HUES6 (cell line): ENCODE data around the gene LCORL.

ENCODE experiments used
- H3K27ac ChIP-seq: 2 replicates; pipeline ENCODE4 v1.7.0; 2013; ENCODE audit warnings: low read depth, mild to moderate bottlenecking, low read length, inconsistent platforms
- H3K27me3 ChIP-seq: 2 replicates; pipeline ENCODE4 v1.6.1; 2013; ENCODE audit warnings: low read length; ENCODE audit not compliant: control insufficient read depth, insufficient read depth
- H3K36me3 ChIP-seq: 2 replicates; pipeline ENCODE4 v1.6.1; 2013; ENCODE audit warnings: low read length; ENCODE audit not compliant: control insufficient read depth, insufficient read depth
- H3K4me1 ChIP-seq: 2 replicates; pipeline ENCODE4 v1.6.1; 2013; ENCODE audit warnings: low read length; ENCODE audit not compliant: control insufficient read depth, insufficient read depth
- H3K4me3 ChIP-seq: 2 replicates; pipeline ENCODE4 v1.5.1; 2013; ENCODE audit warnings: low read depth, low read length
- H3K9ac ChIP-seq: one replicate; pipeline ENCODE4 v1.6.1; 2013; ENCODE audit warnings: mild to moderate bottlenecking, low read length
- H3K9me3 ChIP-seq: 2 replicates; pipeline ENCODE4 v1.6.1; 2013; ENCODE audit warnings: low read depth, low read length; ENCODE audit not compliant: control insufficient read depth, insufficient read depth

Gene LCORL

DNA sequence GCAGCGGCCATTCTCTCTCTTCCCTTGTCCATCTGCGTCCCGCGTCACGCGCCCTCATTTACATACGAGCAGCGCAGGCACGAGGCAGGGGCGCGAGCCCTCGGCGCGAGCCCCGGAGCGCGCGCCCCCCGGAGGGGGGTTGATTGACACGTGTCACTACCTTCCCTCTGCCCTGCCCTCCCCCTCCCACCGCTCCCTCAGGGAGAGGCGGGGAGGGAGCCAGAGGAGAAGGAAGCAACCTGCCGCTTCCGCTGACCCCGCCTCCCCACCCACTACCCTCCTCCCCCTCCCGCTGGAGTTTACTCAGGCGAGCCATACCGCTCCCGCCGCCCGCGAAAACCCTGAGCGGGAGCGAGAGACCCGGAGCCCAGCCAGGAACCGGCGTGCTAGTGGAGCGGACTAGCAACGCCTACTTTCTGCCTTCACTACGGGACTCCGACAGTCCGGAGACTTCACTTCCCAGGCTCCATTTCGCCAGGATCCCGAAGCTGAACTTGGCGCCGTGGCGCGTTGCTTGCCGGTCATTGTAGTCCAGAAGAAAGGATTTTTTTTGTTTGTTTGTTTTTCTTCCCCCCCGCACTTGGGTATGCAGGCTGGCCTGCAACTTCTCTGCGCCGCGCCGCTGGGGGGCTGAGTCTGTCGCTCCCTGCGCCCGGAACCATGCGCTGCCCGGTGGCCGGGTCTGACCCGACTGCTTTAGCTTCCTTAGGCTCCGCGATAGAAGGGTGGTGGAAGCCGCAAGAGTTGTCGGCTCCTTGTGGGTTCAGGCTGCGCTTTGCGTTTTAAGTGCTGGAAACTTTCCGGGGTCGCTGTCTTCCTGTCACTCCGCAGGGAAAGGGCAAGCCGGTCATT, at the start of gene LCORL:
Gene LCORL, minus strand, starts transcription at position 36 of the 852 bp plus-strand sequence. Its CDS starts 4 bp downstream, at position 32.
- Histone ChIP-seq H3K4me3 (peak within 1 kb of the TSS; percentile 86), H3K27ac (peak within 1 kb of the TSS; percentile 70), H3K9me3 (no peaks in the 10 kb centered on the region), H3K36me3 (no peaks in the 10 kb centered on the region), H3K9ac (peak within 1 kb of the TSS; percentile 88), H3K27me3 (peaks cover 31% of the 10 kb centered on the region), H3K4me1 (no peaks in the 10 kb centered on the region)

DNA sequence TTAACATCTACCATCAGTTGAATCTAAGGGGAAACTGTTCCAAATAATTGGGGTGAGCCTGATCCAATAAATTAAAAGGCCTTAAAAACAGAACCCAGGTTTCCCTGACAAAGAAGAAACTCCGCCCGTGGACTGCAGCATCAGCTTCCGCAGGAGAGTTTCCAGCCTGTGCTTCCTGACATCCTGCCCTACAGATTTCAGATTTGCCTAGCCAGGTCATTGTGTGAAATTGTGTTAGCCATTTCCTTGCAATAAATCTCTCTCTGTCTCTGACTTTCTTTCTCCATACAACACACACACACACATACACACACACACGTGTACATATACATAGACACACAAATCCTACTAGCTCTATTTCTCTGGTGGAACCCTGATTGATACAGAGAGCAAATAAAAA, 48.3 kb upstream of the LCORL start:
- H3K4me1 ChIP-seq = no peaks in the 10 kb centered on the region
- H3K27me3 ChIP-seq = peaks cover 24% of the 10 kb centered on the region
- H3K4me3 ChIP-seq = no peak overlapping the region

DNA sequence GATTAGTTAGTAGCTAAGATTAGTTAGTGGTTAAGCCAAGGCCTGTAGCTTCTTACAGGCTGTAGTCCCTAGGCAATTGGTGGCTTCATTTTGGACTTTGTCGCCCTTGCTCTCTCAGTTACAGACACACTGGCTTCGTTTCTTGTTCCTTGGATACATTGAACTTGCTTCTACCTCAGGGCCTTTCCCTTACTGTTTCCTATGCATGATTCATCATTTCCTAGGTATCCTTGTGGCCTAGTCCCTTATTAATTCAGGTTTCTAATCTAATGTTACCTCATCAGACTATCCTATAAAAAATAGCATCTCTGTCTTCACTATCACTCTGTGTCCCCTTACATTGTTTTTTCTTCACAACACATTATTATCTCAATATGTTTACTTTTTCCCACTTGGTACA, 45.5 kb upstream of the LCORL start:
- no peaks in the 10 kb centered on the region for H3K36me3 ChIP-seq
- H3K27me3 ChIP-seq = peaks cover 18% of the 10 kb centered on the region
- no peak overlapping the region for H3K9ac ChIP-seq
- H3K4me3 ChIP-seq = no peak overlapping the region
- H3K27ac ChIP-seq = no peak overlapping the region
- peaks cover 4% of the 10 kb centered on the region; the same call in 1 of the 2 replicates for H3K9me3 ChIP-seq
- H3K4me1 ChIP-seq = no peaks in the 10 kb centered on the region

More for the DNA sequence above, 48.3 kb upstream of the LCORL start:
- Histone ChIP-seq H3K27ac (no peak overlapping the region), H3K9ac (no peak overlapping the region), H3K36me3 (no peaks in the 10 kb centered on the region), H3K9me3 (no peaks in the 10 kb centered on the region)

DNA sequence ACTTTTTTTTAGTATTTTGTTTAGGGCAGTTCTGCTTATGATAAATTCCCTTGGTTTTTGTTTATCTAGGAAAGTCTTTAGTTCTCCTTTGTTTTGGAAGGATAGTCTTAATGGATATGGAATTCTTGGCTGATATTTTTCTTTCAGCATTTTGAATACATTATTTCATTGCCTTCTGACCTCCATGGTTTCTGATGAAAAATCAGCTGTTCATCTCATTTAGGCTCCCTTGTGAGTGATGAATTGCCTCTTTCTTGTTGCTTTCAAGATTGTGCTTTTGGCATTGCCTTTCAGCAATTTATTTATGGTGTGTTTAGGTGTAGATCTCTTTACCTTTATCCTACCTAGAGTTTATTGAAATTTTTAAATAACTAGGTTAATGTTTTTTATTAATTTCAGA, 41.5 kb upstream of the LCORL start:
- Histone ChIP-seq H3K4me3 (no peak overlapping the region), H3K36me3 (no peaks in the 10 kb centered on the region), H3K4me1 (no peaks in the 10 kb centered on the region), H3K27ac (no peak overlapping the region), H3K9me3 (peaks cover 4% of the 10 kb centered on the region; the same call in 1 of the 2 replicates), H3K27me3 (no peaks in the 10 kb centered on the region), H3K9ac (no peak overlapping the region)

DNA sequence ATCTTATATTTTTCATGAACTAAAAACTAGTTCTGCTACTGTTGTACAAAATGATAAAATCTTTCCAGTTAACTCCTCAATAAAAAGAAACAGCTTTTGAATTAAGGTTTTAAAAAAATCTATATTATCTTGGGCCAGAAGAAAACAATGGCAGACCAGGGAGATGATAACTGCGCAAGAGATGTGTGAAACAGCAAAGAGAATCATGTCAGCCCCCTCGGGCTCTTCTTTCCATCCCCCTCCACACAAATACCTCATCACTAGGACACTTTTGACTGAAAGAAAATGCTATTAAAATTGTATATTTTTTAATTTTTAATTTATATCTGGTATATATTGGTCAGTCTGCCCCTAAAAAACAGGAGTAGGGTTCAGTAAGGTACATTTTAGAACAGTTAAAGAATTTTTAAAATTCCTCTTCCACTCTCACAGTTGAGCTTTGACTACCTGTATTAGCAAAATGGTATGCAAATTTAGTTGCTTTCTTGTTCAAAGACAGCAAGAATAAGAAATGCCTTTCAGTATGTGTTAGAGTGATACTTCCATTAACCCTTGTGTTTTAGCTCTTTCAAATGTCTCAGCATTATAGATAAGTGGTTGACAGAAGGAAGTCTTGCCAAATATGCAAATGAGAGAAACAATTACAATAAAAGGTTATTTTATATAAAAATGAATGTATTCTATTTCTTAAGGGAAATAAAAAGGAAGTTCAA, 36.4 kb upstream of the LCORL start:
- no peak overlapping the region for H3K27ac ChIP-seq
- H3K9ac ChIP-seq = no peak overlapping the region
- no peaks in the 10 kb centered on the region for H3K4me1 ChIP-seq
- H3K9me3 ChIP-seq = 0 out of 2 replicates have a peak, but pooled peaks cover 2% of the 10 kb centered on the region
- H3K27me3 ChIP-seq = no peaks in the 10 kb centered on the region
- no peak overlapping the region for H3K4me3 ChIP-seq
- H3K36me3 ChIP-seq = no peaks in the 10 kb centered on the region

DNA sequence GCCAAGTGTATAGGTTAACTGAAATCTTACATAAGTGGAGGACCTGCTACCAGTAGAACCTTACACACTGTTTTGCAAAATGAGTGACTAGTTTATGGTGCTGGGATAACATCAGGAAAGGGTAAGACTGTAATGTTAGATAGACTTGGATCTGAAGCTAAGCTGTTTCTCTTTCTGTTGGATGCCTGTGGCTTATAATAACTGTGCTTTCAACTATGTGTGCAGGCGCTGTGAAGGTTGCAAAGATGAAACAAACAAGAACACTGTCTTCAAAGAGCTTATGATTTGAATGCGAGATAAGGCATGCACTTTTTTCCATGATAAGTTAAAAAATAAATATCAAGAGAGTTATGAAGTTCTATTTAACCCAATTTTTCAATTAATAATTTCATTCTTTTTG, 34.5 kb upstream of the LCORL start:
- no peaks in the 10 kb centered on the region for H3K36me3 ChIP-seq
- no peak overlapping the region for H3K9ac ChIP-seq
- H3K27me3 ChIP-seq = no peaks in the 10 kb centered on the region

DNA sequence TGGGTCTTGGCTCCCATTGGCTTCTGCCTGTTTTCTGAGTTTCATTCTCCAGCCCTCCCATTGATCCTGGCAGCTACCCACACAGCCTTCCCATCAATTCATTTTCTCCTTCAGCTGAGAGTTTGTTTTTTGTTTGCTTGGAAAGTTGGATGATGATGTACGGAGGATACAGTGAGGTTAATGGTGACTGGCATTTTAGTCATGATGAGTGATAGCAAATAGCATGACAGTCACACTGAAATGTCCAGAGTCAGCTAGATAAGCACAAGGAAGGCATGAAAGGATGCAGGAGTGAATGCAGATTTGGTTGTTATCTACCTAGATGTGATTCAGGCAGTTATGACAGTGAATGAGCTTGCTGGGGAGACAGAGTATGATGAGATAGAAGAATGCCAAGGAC, 30.6 kb upstream of the LCORL start:
- no peak overlapping the region for H3K9ac ChIP-seq
- H3K9me3 ChIP-seq = no peaks in the 10 kb centered on the region
- H3K4me3 ChIP-seq = no peak overlapping the region
- H3K36me3 ChIP-seq = no peaks in the 10 kb centered on the region
- H3K4me1 ChIP-seq = no peaks in the 10 kb centered on the region
- no peak overlapping the region for H3K27ac ChIP-seq
- H3K27me3 ChIP-seq = no peaks in the 10 kb centered on the region

More for the DNA sequence above, 34.5 kb upstream of the LCORL start:
- no peak overlapping the region for H3K27ac ChIP-seq
- H3K4me1 ChIP-seq = no peaks in the 10 kb centered on the region
- no peak overlapping the region for H3K4me3 ChIP-seq
- H3K9me3 ChIP-seq = no peaks in the 10 kb centered on the region

DNA sequence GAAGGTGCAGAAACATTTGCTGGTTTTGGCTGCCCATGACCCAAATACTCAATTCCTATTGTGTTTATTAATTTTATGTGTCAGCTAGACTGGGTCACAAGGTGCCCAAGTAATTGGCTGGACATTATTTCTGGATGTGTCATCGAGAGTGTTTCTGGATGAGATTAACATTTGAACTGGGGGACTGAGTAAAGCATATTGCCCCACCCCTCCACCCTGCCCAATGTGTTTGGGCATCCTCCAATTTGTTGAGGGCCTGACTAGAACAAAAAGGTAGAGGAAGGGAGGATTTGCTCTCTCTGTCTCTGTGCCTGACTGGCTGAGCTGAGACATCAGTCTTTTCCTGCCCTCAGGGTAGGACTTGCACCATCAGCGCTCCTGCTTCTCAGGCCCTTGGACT, 29.7 kb upstream of the LCORL start:
- Histone ChIP-seq H3K27me3 (no peaks in the 10 kb centered on the region), H3K9ac (no peak overlapping the region), H3K27ac (no peak overlapping the region), H3K9me3 (no peaks in the 10 kb centered on the region), H3K4me3 (no peak overlapping the region), H3K4me1 (no peaks in the 10 kb centered on the region), H3K36me3 (no peaks in the 10 kb centered on the region)

DNA sequence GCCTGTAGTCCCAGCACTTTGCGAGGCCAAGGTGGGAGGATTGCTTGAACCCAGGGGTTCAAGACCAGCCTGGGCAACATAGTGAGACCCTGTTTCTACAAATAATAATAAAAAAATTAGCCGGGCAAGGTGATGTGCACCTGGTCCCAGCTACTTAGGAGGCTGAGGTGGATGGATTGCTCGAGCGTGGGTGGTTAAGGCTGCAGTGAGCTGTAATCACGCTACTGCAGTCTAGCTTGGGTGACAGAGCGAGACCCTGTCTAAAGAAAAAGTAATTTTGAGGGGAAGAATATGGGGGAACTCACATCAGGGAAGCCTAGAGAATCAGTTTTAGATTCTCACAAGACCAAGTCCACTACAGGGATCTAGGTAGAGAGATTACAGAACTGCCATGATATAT, 28.9 kb upstream of the LCORL start:
- no peak overlapping the region for H3K4me3 ChIP-seq
- H3K36me3 ChIP-seq = no peaks in the 10 kb centered on the region
- H3K4me1 ChIP-seq = no peaks in the 10 kb centered on the region
- no peaks in the 10 kb centered on the region for H3K27me3 ChIP-seq
- no peak overlapping the region for H3K9ac ChIP-seq
- no peaks in the 10 kb centered on the region for H3K9me3 ChIP-seq
- H3K27ac ChIP-seq = no peak overlapping the region

DNA sequence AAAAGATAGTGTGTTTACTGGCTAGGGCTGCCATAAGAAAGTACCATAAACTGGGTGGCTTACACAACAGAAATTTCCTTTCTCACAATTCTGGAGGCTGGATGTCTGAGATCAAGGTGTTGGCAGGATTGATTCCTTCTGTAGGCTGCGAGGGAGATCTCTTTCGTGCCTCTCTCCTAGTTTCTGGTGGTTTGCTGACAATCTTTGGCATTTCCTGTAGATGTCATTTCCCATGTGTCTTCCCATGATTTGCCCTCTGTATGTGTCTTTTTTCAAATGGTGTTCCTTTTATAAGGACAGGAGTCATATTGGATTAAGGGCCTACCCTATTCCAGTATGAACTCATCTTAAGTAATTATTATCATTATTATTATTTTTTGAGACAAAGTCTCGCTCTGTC, 27.9 kb upstream of the LCORL start:
- H3K9ac ChIP-seq = no peak overlapping the region

DNA sequence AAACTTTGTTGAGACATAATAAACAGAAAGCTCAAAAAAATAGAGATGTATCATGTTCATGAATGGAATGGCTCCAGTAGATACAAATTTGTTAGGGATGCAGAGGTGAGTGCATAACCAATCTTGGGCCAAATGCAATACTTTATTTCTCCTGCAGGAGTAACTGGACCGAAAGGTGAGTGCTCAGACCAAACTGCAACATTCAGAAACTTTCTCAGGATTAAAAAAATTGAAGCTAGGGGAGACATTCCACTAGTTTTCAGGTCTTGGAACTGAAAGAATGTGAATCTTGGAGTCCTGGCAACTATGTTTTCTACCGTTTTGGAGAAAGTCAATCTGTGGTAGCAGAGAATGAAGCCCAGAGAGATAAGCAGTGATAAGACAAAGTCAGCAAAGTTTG, 21.2 kb upstream of the LCORL start:
- no peaks in the 10 kb centered on the region for H3K27me3 ChIP-seq
- no peaks in the 10 kb centered on the region for H3K4me1 ChIP-seq
- no peaks in the 10 kb centered on the region for H3K36me3 ChIP-seq
- H3K9me3 ChIP-seq = no peaks in the 10 kb centered on the region
- H3K4me3 ChIP-seq = no peak overlapping the region
- H3K9ac ChIP-seq = no peak overlapping the region
- no peak overlapping the region for H3K27ac ChIP-seq

More for the DNA sequence above, 27.9 kb upstream of the LCORL start:
- H3K36me3 ChIP-seq = no peaks in the 10 kb centered on the region
- no peaks in the 10 kb centered on the region for H3K4me1 ChIP-seq
- H3K27ac ChIP-seq = no peak overlapping the region
- H3K27me3 ChIP-seq = no peaks in the 10 kb centered on the region
- H3K9me3 ChIP-seq = no peaks in the 10 kb centered on the region
- H3K4me3 ChIP-seq = no peak overlapping the region
